Cardiac muscle cell (in vitro differentiated cells and primary cell): ENCODE measurements around the gene ST6GALNAC1. TPM values are rescaled to one million over a fixed set of nuclear protein-coding genes. Genes with fewer than 3 reads are reported as not detected.

Source experiments
- DNase-seq, 2 donors: peaks; one replicate each; pipeline versions ENCODE4 v3.0.0 to v3.0.0-alpha.2; 2010 to 2017; ENCODE audit warnings: low read depth in 1 of 2, low spot score in 1 of 2
- H3K27ac ChIP-seq: fragments of 200-600 bp; sonication (generic); 2 replicates; pipeline ENCODE4 v1.5.1; 2016
- H3K27me3 ChIP-seq: fragments of 200-600 bp; sonication (generic); 2 replicates; pipeline ENCODE4 v1.6.0; 2016; ENCODE audit warnings: control low read depth
- H3K36me3 ChIP-seq: fragments of 200-600 bp; sonication (generic); 2 replicates; pipeline ENCODE4 v1.5.1; 2016; ENCODE audit warnings: control low read depth
- H3K4me1 ChIP-seq: fragments of 200-600 bp; sonication (generic); 2 replicates; pipeline ENCODE4 v1.8.1; 2017; ENCODE audit warnings: low read depth, mild to moderate bottlenecking, mixed run types
- H3K4me3 ChIP-seq: fragments of 200-600 bp; sonication (generic); 2 replicates; pipeline ENCODE4 v1.5.1; 2016; ENCODE audit warnings: mild to moderate bottlenecking
- H3K9me3 ChIP-seq: fragments of 200-600 bp; sonication (generic); 2 replicates; pipeline ENCODE4 v1.5.1; 2017; ENCODE audit warnings: low read depth, mild to moderate bottlenecking, control low read depth
- polyA plus RNA-seq: library from polyadenylated mRNA; unstranded; fragments of >200 nt; fragmentation: Nextera tagmentation; extraction: Ambion mirVana; gene quantifications from 2 replicates; pipeline ENCODE4 v1.2.1, GENCODE V29; 2016
- total RNA-seq: library from RNA; depleted of rRNA; stranded (reverse); fragments of >200 nt; gene quantifications from 2 replicates; pipeline ENCODE4 v1.2.3, GENCODE V29; 2016
- TF ChIP-seq, protein P1 (sequence below): IDR thresholded peaks from 2 replicates; pipeline ENCODE4 v1.5.1; 2012; ENCODE audit warnings: low read depth, mild to moderate bottlenecking, low read length

Gene ST6GALNAC1
- total and polyA plus RNA-seq, 2 experiments from 2014 or later, result not detected

DNA sequence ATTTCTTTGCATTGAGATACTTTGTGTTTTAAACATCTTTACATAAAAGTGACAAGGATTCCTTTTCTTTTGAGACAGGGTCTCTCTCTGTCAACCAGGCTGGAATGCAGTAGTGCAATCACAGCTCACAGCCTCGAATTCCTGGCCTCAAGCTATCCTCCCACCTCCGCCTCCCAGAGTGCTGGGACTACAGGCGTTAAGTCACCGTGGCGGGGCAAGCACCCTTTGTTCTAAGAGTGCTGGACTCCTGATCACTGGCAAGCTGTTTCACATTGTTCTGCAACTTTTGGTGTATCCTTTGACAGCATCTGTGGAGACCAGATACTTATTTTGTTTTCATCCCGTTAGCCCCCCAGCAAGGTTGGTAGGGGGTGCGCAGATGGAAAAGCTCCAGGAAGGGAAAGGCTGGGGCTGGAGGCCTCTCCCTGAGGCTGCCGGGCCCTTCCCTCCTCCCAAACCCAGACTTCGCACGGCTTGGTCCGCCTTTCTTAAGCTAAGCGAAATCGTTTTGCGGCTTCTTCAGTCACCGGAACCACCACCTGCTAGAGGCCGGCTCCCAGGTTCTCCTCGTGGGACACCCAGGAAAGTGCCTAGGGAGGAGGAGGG lies 59.0 kb downstream of the ST6GALNAC1 start:
- DNase-seq, result no peak
- TF ChIP-seq, protein P1, sequence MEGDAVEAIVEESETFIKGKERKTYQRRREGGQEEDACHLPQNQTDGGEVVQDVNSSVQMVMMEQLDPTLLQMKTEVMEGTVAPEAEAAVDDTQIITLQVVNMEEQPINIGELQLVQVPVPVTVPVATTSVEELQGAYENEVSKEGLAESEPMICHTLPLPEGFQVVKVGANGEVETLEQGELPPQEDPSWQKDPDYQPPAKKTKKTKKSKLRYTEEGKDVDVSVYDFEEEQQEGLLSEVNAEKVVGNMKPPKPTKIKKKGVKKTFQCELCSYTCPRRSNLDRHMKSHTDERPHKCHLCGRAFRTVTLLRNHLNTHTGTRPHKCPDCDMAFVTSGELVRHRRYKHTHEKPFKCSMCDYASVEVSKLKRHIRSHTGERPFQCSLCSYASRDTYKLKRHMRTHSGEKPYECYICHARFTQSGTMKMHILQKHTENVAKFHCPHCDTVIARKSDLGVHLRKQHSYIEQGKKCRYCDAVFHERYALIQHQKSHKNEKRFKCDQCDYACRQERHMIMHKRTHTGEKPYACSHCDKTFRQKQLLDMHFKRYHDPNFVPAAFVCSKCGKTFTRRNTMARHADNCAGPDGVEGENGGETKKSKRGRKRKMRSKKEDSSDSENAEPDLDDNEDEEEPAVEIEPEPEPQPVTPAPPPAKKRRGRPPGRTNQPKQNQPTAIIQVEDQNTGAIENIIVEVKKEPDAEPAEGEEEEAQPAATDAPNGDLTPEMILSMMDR, result no peak
- no peak overlapping the region for H3K27ac ChIP-seq
- H3K4me3 ChIP-seq, result peak overlapping the region; percentile 27
- H3K9me3 ChIP-seq, result no peaks in the 10 kb centered on the region
- peaks cover 39% of the 10 kb centered on the region for H3K27me3 ChIP-seq
- no peaks in the 10 kb centered on the region for H3K4me1 ChIP-seq
- H3K36me3 ChIP-seq, result no peaks in the 10 kb centered on the region

DNA sequence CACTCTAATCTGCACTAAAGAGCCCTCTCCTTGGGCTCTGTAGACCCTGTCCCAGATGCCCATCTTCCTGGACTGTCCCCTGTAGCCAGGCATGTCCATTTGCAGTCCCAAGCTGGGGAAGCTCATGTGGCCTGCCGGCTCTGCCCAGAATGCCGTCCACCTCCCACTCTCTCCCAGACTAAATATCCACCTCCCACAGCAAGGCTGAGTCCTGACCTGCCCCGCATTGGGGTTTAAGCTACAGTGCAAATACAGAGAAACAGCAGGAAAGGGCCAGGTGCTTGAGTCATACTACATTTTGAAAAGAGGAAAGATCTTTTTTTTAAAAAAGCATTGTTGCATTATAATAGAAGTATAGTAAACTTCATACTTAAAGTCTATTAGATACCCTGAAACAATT lies 60.9 kb downstream of the ST6GALNAC1 start:
- Histone ChIP-seq H3K27me3 (peaks cover 39% of the 10 kb centered on the region), H3K36me3 (no peaks in the 10 kb centered on the region), H3K9me3 (no peaks in the 10 kb centered on the region), H3K4me1 (no peaks in the 10 kb centered on the region), H3K4me3 (no peak overlapping the region), H3K27ac (no peak overlapping the region)
- TF ChIP-seq, protein P1, result no peak
- no peak for DNase-seq

DNA sequence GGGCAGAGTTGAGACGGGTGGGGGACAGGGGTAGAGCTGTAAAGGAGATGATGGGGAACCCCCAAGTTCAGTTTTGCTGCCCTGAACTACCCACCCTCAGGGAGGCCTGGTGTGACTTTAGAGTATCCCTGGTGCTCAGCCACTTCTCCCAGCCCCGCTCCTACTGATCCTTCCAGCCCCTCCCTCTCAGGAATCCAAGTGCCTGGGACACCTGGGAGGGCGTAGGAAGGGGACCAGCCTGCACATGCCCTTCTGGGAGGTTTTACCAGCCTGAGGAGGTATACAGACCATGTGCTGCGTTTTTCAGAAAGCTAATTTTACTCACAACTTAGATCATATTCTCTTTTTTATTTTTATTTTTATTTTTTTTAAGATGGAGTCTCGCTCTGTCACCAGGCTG lies 62.0 kb downstream of the ST6GALNAC1 start:
- no peak for DNase-seq
- H3K27ac ChIP-seq, result no peak overlapping the region
- no peak overlapping the region for H3K4me3 ChIP-seq
- TF ChIP-seq, protein P1, result no peak
- no peaks in the 10 kb centered on the region for H3K36me3 ChIP-seq
- peaks cover 39% of the 10 kb centered on the region for H3K27me3 ChIP-seq
- no peaks in the 10 kb centered on the region for H3K4me1 ChIP-seq
- H3K9me3 ChIP-seq, result no peaks in the 10 kb centered on the region

DNA sequence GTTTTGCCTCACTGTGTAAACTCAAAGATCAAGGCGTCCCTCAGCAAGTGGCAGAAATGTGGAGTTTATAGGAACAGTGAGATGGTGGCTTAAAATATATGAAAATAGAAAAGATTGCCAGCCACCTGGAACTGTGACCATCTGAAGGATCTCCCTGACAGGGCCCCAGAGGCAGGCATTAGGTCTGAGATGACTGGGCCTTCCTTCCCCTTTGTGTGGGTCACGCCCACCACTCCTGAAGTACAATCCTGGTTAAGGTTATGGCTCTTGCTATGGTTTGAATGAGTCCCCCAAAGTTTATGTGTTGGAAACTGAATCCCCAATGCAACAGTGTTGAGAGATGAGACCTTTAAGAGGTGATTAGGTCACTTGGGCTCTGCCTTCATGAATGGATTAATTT lies 64.3 kb downstream of the ST6GALNAC1 start:
- Histone ChIP-seq H3K4me3 (no peak overlapping the region), H3K4me1 (no peaks in the 10 kb centered on the region), H3K27me3 (peaks cover 17% of the 10 kb centered on the region), H3K36me3 (no peaks in the 10 kb centered on the region), H3K27ac (no peak overlapping the region), H3K9me3 (no peaks in the 10 kb centered on the region)
- no peak for DNase-seq
- TF ChIP-seq, protein P1, result no peak

DNA sequence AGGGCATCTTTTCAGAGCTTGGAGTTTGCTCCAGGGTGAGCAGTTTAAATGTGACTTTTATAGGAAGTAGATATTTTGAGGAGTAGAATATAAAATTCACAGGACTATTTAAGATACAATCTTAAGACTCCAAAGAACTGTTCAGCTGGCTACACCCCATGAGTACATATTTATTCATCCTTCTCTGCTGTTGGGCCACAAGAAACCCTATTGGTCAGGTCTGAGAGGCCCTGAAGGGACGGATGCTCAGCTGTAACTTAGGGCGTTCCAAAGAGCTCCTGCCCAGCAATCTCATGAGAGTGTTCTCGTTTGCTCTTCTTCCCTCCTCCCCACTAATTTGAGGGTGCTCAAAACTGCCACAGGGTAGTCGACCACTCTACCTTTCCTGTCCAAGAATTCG lies 65.2 kb downstream of the ST6GALNAC1 start:
- Histone ChIP-seq H3K27ac (no peak overlapping the region), H3K9me3 (no peaks in the 10 kb centered on the region), H3K27me3 (peaks cover 9% of the 10 kb centered on the region), H3K4me3 (no peak overlapping the region), H3K4me1 (no peaks in the 10 kb centered on the region), H3K36me3 (no peaks in the 10 kb centered on the region)
- TF ChIP-seq, protein P1, result no peak
- no peak for DNase-seq
